WERI-Rb-1 (cell line): ENCODE measurements around the gene PSAP.

ENCODE experiments used
- DNase-seq: peaks from one replicate; pipeline ENCODE4 v3.0.0-alpha.2; 2020
- H3K27ac ChIP-seq: fragments of 250-450 bp; sonication (Bioruptor Pico); 2 replicates; pipeline ENCODE4 v1.5.1; 2020; ENCODE audit warnings: mild to moderate bottlenecking, moderate library complexity
- H3K27me3 ChIP-seq: fragments of 250-450 bp; sonication (Bioruptor Pico); 2 replicates; pipeline ENCODE4 v1.5.1; 2021; ENCODE audit warnings: mild to moderate bottlenecking, low read depth, moderate library complexity; ENCODE audit not compliant: insufficient read depth, severe bottlenecking
- H3K36me3 ChIP-seq: fragments of 250-450 bp; sonication (Bioruptor Pico); 2 replicates; pipeline ENCODE4 v1.5.1; 2020; ENCODE audit warnings: mild to moderate bottlenecking, moderate library complexity
- H3K4me3 ChIP-seq: 2 replicates; pipeline ENCODE4 v1.5.1; 2011; ENCODE audit warnings: low read depth, mild to moderate bottlenecking, control low read depth, low read length
- H3K9me3 ChIP-seq: fragments of 250-450 bp; sonication (Bioruptor Pico); 2 replicates; pipeline ENCODE4 v1.5.1; 2021; ENCODE audit warnings: mild to moderate bottlenecking, moderate library complexity; ENCODE audit not compliant: severe bottlenecking
- TF ChIP-seq, protein P1 (sequence below): IDR thresholded peaks from 2 replicates; pipeline ENCODE4 v1.5.1; 2011; ENCODE audit warnings: low read depth, mild to moderate bottlenecking, control low read depth, inconsistent platforms, low read length

The PSAP gene

DNA sequence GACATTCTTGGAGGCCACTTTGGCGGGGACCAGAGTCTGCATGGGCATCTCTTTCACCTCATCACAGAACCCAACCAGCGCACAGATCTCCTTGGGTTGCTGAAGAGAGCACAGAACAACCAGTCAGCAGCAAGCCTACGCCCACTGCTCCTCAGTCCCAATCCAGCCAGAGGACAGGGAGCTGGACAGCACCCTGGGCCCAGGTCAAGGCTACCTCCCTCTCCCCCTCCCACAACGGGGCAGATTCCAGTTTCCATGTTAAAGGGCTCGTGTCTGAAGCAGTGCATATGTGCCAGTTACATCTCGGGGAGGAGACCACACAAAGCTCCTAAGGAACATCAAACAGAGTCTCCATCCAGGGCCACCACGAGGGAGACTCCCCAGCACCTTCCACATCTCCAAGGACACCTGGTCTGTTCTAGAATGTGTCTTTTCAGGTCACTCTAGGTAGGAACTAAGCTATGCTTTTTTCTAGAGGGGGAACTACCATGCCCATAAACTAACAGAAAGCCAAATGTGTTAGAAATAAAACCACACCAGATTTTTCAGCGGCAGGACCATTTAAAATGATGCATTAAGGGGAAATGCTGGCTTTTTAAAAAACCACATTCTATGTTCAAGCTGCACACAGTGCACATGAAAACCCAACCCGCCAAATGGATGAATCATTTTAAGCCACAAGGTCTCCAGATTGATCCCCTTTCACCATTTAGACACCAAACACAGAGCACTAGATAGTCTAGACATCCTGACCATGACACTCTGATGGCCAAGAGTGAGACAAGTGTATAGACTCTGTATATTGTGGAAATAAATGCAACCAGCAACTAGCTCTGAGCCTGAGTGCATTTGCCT, 28.9 kb downstream of the PSAP start:
- Histone ChIP-seq H3K27ac (no peak overlapping the region), H3K27me3 (no peaks in the 10 kb centered on the region), H3K9me3 (no peaks in the 10 kb centered on the region), H3K4me3 (no peak overlapping the region), H3K36me3 (peaks cover 87% of the 10 kb centered on the region)
- no peak for DNase-seq
- TF ChIP-seq, protein P1, sequence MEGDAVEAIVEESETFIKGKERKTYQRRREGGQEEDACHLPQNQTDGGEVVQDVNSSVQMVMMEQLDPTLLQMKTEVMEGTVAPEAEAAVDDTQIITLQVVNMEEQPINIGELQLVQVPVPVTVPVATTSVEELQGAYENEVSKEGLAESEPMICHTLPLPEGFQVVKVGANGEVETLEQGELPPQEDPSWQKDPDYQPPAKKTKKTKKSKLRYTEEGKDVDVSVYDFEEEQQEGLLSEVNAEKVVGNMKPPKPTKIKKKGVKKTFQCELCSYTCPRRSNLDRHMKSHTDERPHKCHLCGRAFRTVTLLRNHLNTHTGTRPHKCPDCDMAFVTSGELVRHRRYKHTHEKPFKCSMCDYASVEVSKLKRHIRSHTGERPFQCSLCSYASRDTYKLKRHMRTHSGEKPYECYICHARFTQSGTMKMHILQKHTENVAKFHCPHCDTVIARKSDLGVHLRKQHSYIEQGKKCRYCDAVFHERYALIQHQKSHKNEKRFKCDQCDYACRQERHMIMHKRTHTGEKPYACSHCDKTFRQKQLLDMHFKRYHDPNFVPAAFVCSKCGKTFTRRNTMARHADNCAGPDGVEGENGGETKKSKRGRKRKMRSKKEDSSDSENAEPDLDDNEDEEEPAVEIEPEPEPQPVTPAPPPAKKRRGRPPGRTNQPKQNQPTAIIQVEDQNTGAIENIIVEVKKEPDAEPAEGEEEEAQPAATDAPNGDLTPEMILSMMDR = no peak

DNA sequence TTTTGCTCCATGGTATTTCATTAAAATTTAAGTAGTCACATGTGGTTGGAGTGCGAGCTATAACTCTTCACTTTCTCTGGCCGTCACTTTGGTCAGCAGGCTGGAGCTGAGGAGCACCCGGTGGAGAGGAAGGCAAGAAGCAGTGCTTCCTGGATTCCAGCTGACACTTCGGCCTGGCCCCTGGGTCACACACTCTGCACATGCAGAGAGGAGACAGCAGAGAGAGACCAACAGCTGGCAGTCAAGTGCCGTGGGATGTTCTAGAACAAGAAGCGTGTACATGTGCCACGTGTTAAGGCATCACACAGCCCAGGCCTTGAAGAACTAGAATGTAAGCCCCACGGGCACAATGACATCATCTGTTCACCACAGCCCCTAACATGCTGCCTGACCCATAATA, 30.1 kb downstream of the PSAP start:
- Histone ChIP-seq H3K4me3 (no peak overlapping the region), H3K36me3 (peaks cover 88% of the 10 kb centered on the region), H3K27ac (no peak overlapping the region), H3K9me3 (no peaks in the 10 kb centered on the region), H3K27me3 (no peaks in the 10 kb centered on the region)
- no peak for DNase-seq
- TF ChIP-seq, protein P1 = no peak

DNA sequence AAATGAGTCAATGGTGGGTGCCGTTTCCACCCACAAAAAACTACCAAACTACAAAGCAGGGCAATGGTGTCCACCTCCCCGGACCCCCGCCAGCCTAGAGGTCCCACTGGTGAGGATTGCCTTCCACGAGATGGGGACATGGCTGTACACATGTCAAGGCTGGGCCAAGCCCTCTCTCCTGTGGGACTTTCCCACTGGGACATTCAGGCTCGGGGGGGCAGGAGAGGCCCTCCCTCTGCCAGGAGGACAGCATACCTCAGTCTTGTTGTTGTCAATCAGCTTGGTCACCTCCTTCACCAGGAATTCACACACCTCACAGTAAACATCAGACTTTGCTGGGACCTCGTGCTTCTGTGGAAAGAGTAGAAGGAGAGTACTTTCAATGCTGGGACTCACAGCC, 31.1 kb downstream of the PSAP start:
- DNase-seq = no peak
- no peak overlapping the region for H3K4me3 ChIP-seq
- TF ChIP-seq, protein P1 = no peak
- no peaks in the 10 kb centered on the region for H3K27me3 ChIP-seq
- peaks cover 88% of the 10 kb centered on the region for H3K36me3 ChIP-seq
- no peak overlapping the region for H3K27ac ChIP-seq
- H3K9me3 ChIP-seq = no peaks in the 10 kb centered on the region

DNA sequence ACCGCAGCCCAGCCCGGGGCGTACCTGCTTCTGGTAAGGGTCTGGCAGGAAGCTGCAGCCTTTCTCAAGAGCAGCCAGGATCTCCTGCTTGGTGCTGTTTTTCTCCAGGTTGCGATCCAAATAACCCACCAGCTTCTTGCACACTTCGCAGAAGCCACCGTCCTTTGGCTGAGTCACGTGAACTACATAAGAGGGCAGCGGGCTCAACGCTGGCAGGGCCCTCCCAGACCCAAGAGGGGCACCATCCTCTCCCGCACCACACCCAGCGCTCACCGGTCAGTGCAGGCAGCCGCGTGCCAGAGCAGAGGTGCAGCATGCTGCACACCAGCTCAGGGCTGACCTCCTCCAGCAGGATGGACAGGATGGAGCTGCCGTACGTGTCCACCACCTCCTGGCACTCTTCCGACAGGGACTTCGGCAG, 31.6 kb downstream of the PSAP start:
- no peaks in the 10 kb centered on the region for H3K27me3 ChIP-seq
- H3K9me3 ChIP-seq = no peaks in the 10 kb centered on the region
- no peak for DNase-seq
- H3K4me3 ChIP-seq = no peak overlapping the region
- H3K27ac ChIP-seq = no peak overlapping the region
- peaks cover 88% of the 10 kb centered on the region for H3K36me3 ChIP-seq
- TF ChIP-seq, protein P1 = no peak

DNA sequence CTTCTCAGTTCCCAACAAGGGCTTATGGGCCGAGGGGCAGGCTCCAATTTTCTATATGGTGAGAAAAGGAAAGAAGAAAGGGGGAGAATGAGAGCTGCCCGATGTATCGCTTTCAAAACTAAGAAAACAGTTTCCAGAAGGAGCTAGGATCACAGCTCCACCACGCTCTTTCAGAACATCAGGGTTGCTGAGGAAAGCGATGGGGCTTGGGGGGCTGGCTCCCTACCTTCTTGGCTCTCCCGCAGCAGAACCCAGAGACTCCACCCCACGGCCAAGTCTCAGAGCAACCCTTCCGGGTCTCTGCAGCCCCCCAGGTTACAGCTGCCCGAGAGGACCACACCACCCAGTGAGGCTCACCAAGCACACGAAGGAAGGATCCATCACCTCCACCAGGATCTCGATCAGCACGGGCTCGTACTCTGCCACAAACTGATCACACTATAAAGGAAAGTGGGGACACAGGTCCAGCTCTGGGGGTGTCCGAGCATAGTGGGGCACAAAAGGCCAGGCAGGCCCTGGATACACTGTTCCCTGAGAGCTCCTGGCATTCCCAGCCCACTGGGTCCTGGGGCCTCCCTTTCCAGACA, 32.3 kb downstream of the PSAP start:
- DNase-seq = no peak
- no peaks in the 10 kb centered on the region for H3K9me3 ChIP-seq
- TF ChIP-seq, protein P1 = no peak
- H3K27me3 ChIP-seq = no peaks in the 10 kb centered on the region
- H3K27ac ChIP-seq = no peak overlapping the region
- peaks cover 87% of the 10 kb centered on the region for H3K36me3 ChIP-seq
- no peak overlapping the region for H3K4me3 ChIP-seq
